ENCODE results near the gene KIF27.
"Not testable (repeated sequence)": the region's sequence is repeated elsewhere in the genome, so short reads cannot be mapped to it uniquely, and the experiment has no call there.

The KIF27 gene

GRCh38 chr9:83935276-83935935, 14.2 kb upstream of the KIF27 start:
- DNase-seq, result no peak
- intact Hi-C loops (cut with DNase I), result loop anchor here (5.0 kb wide), 1 partner anchor 237 kb away; no protein-coding TSS in a partner anchor

- intact Hi-C loops (cut with DNase I), result loop anchor here (5.0 kb wide), 1 partner anchor 238 kb away; no protein-coding TSS in a partner anchor
- DNase-seq, result no peak
Observed at GRCh38 chr9:83934569-83935275, 13.5 kb upstream of the KIF27 start.

GRCh38 chr9:83933790-83934189, 12.6 kb upstream of the KIF27 start:
- intact Hi-C loops (cut with DNase I), result no loop called here
- no peak for DNase-seq

GRCh38 chr9:83932851-83933250, 11.6 kb upstream of the KIF27 start:
- DNase-seq, result no peak
- intact Hi-C loops (cut with DNase I), result no loop called here

GRCh38 chr9:83932011-83932410, 10.8 kb upstream of the KIF27 start:
- DNase-seq, result no peak
- intact Hi-C loops (cut with DNase I), result no loop called here

GRCh38 chr9:83930881-83931280, 9.6 kb upstream of the KIF27 start:
- intact Hi-C loops (cut with DNase I), result no loop called here
- no peak for DNase-seq

- intact Hi-C loops (cut with DNase I), result no loop called here
Observed at GRCh38 chr9:83927591-83927990, 6.4 kb upstream of the KIF27 start.

GRCh38 chr9:83920469-83920926, 734 bp downstream of the KIF27 start:
- intact Hi-C loops (cut with DNase I), result loop anchor here (5.0 kb wide), 1 partner anchor 57 kb away; no protein-coding TSS in a partner anchor

More at GRCh38 chr9:83927591-83927990, 6.4 kb upstream of the KIF27 start:
- no peak for DNase-seq

GRCh38 chr9:83919111-83919510, 2.1 kb downstream of the KIF27 start:
- intact Hi-C loops (cut with DNase I), result no loop called here
- DNase-seq, result no peak

More at GRCh38 chr9:83920469-83920926, 734 bp downstream of the KIF27 start:
- DNase-seq, result peak in 3 of 10 donors; percentile 32 to 42 (median 35)

- not testable (repeated sequence) for DNase-seq
- intact Hi-C loops (cut with DNase I), result loop anchor here (5.0 kb wide), 1 partner anchor 290 kb away; the partner anchor contains the start of gene IDNK
Observed at GRCh38 chr9:83912194-83912593, 9.0 kb downstream of the KIF27 start.

- no peak for DNase-seq
- intact Hi-C loops (cut with DNase I), result no loop called here
Observed at GRCh38 chr9:83906144-83906543, 15.1 kb downstream of the KIF27 start.

GRCh38 chr9:83900615-83901014, 20.6 kb downstream of the KIF27 start:
- DNase-seq; intact Hi-C loops (cut with DNase I): not testable (repeated sequence)

GRCh38 chr9:83894301-83894700, 26.9 kb downstream of the KIF27 start:
- DNase-seq; intact Hi-C loops (cut with DNase I): not testable (repeated sequence)

- DNase-seq; intact Hi-C loops (cut with DNase I): not testable (repeated sequence)
Observed at GRCh38 chr9:83886498-83886897, 34.7 kb downstream of the KIF27 start.

GRCh38 chr9:83885559-83886240, 35.5 kb downstream of the KIF27 start:
- intact Hi-C loops (cut with DNase I), result not testable (repeated sequence)
- DNase-seq, result peak in 1 of 10 donors; percentile 32

- intact Hi-C loops (cut with DNase I); DNase-seq: not testable (repeated sequence)
Observed at GRCh38 chr9:83881687-83882408, 39.4 kb downstream of the KIF27 start.

- intact Hi-C loops (cut with DNase I); DNase-seq: not testable (repeated sequence)
Observed at GRCh38 chr9:83875559-83875958, 45.7 kb downstream of the KIF27 start.

- intact Hi-C loops (cut with DNase I); DNase-seq: not testable (repeated sequence)
Observed at GRCh38 chr9:83849895-83850294, 71.3 kb downstream of the KIF27 start.

GRCh38 chr9:83837070-83837643, 84.1 kb downstream of the KIF27 start:
- DNase-seq; intact Hi-C loops (cut with DNase I): not testable (repeated sequence)

Measured in posterior cingulate gyrus (tissue), 11 donors.